Measurements from ENCODE around the gene PPM1G. TPM values are rescaled to one million over a fixed set of nuclear protein-coding genes. Genes with fewer than 3 reads are reported as not detected.

Gene PPM1G
- total RNA-seq, 4 donors from 2014 or later: 43.4 to 54.9 (median 51.7) TPM

GRCh38 chr2:27378096-27378808, 31.1 kb downstream of the PPM1G start:
- DNase-seq: no peak
- Histone ChIP-seq H3K27me3 (no peaks in the 10 kb centered on the region), H3K27ac (peak overlapping the region in 1 of 4 donors; percentile 93), H3K4me1 (peaks cover 8 to 25% (median 19%) of the 10 kb centered on the region in 4 donors), H3K36me3 (peaks cover 0 to 43% (median 21%) of the 10 kb centered on the region in 4 donors), H3K9me3 (no peaks in the 10 kb centered on the region), H3K4me3 (no peak overlapping the region)
- intact Hi-C loops (cut with DNase I; ENCODE audit: low total_unique reads) (no loop called here), in situ Hi-C loops (cut with MboI; ENCODE audit: low pct_ligation_motif_present in 1 of 4, low pct_unique_long_range_greater_than_20kb in 1 of 4, low sequenced_read_pairs in 3 of 4) (no loop called here)
- 83% methylated on average over 29 of the region's 29 CpGs; no CpG with 5 or more reads in 1 of the 2 donors for WGBS, 2 donors (ENCODE audit: low coverage in 1 of 2)
- TF ChIP-seq POLR2AphosphoS5 (IDR thresholded peaks at IDR 0.05) (peak in 1 of 3 donors; percentile 34), CTCF (IDR thresholded peaks at IDR 0.05) (no peak)

- H3K4me3 ChIP-seq: no peak overlapping the region
- no peaks in the 10 kb centered on the region for H3K9me3 ChIP-seq
- WGBS, 2 donors (ENCODE audit: low coverage in 1 of 2): 86% methylated on average over 15 of the region's 18 CpGs; no CpG with 5 or more reads in 1 of the 2 donors
- H3K27ac ChIP-seq: no peak overlapping the region
- in situ Hi-C loops (cut with MboI; ENCODE audit: low pct_ligation_motif_present in 1 of 4, low pct_unique_long_range_greater_than_20kb in 1 of 4, low sequenced_read_pairs in 3 of 4) (no loop called here), intact Hi-C loops (cut with DNase I; ENCODE audit: low total_unique reads) (no loop called here)
- TF ChIP-seq POLR2AphosphoS5 (IDR thresholded peaks at IDR 0.05): peak in 1 of 3 donors; percentile 18
- no peak for TF ChIP-seq CTCF (IDR thresholded peaks at IDR 0.05)
- TF ChIP-seq POLR2A (IDR thresholded peaks at IDR 0.05): peak; percentile 4
- no peak for TF ChIP-seq EP300 (IDR thresholded peaks at IDR 0.05; ENCODE audit: low read depth)
- no peak for DNase-seq
- H3K27me3 ChIP-seq: no peaks in the 10 kb centered on the region
- peaks cover 8 to 31% (median 20%) of the 10 kb centered on the region in 4 donors for H3K4me1 ChIP-seq
- H3K36me3 ChIP-seq: peaks cover 0 to 45% (median 20%) of the 10 kb centered on the region in 4 donors
Observed at GRCh38 chr2:27377618-27378095, 31.7 kb downstream of the PPM1G start.

GRCh38 chr2:27376866-27377617, 32.3 kb downstream of the PPM1G start:
- Histone ChIP-seq H3K27me3 (no peaks in the 10 kb centered on the region), H3K4me1 (peaks cover 14 to 37% (median 25%) of the 10 kb centered on the region in 4 donors), H3K9me3 (no peaks in the 10 kb centered on the region), H3K27ac (no peak overlapping the region), H3K36me3 (peaks cover 0 to 45% (median 20%) of the 10 kb centered on the region in 4 donors), H3K4me3 (no peak overlapping the region)
- DNase-seq: no peak
- TF ChIP-seq POLR2AphosphoS5 (IDR thresholded peaks at IDR 0.05): no peak
- no peak for TF ChIP-seq EP300 (IDR thresholded peaks at IDR 0.05; ENCODE audit: low read depth)
- no peak for TF ChIP-seq CTCF (IDR thresholded peaks at IDR 0.05)
- TF ChIP-seq POLR2A (IDR thresholded peaks at IDR 0.05): no peak
- 60 to 73% methylated on average over 1 to 10 of the region's 10 CpGs for WGBS, 2 donors (ENCODE audit: low coverage in 1 of 2)
- in situ Hi-C loops (cut with MboI; ENCODE audit: low pct_ligation_motif_present in 1 of 4, low pct_unique_long_range_greater_than_20kb in 1 of 4, low sequenced_read_pairs in 3 of 4) (no loop called here), intact Hi-C loops (cut with DNase I; ENCODE audit: low total_unique reads) (no loop called here)

- no peak for TF ChIP-seq POLR2A (IDR thresholded peaks at IDR 0.05)
- intact Hi-C loops (cut with DNase I; ENCODE audit: low total_unique reads) (no loop called here), in situ Hi-C loops (cut with MboI; ENCODE audit: low pct_ligation_motif_present in 1 of 4, low pct_unique_long_range_greater_than_20kb in 1 of 4, low sequenced_read_pairs in 3 of 4) (no loop called here)
- 83 to 100% methylated on average over 2 to 16 of the region's 16 CpGs for WGBS, 2 donors (ENCODE audit: low coverage in 1 of 2)
- H3K9me3 ChIP-seq: no peaks in the 10 kb centered on the region
- H3K4me3 ChIP-seq: no peak overlapping the region
- H3K4me1 ChIP-seq: peaks cover 22 to 42% (median 32%) of the 10 kb centered on the region in 4 donors
- H3K36me3 ChIP-seq: peaks cover 0 to 45% (median 20%) of the 10 kb centered on the region in 4 donors
- no peak for DNase-seq
- H3K27me3 ChIP-seq: no peaks in the 10 kb centered on the region
- H3K27ac ChIP-seq: no peak overlapping the region
Observed at GRCh38 chr2:27376151-27376865, 33.1 kb downstream of the PPM1G start.
